HFF-Myc (cell line): ENCODE measurements around the gene TREX2.

ENCODE experiments used
- DNase-seq: peaks from one replicate; pipeline ENCODE4 v3.0.0-alpha.2; 2011; ENCODE audit warnings: low read depth; ENCODE audit errors: extremely low read depth
- H3K4me3 ChIP-seq: replicated peaks from 2 replicates; pipeline ENCODE4 v1.5.1; 2011; ENCODE audit warnings: low read depth, mild to moderate bottlenecking, control low read depth, low read length
- CTCF ChIP-seq: IDR thresholded peaks from 2 replicates; pipeline ENCODE4 v1.5.1; 2012; ENCODE audit warnings: mild to moderate bottlenecking, low read depth, low read length, control low read depth; ENCODE audit errors: missing control alignments

The TREX2 gene

GRCh38 chrX:153440556-153441135, 5.2 kb downstream of the TREX2 start:
- TF ChIP-seq CTCF, result no peak
- DNase-seq, result no peak
- H3K4me3 ChIP-seq, result no peak overlapping the region

GRCh38 chrX:153439977-153440376, 5.9 kb downstream of the TREX2 start:
- TF ChIP-seq CTCF, result no peak
- H3K4me3 ChIP-seq, result no peak overlapping the region
- DNase-seq, result no peak

GRCh38 chrX:153438532-153438931, 7.3 kb downstream of the TREX2 start:
- DNase-seq, result peak; percentile 4
- no peak overlapping the region for H3K4me3 ChIP-seq
- peak; percentile 24 for TF ChIP-seq CTCF

GRCh38 chrX:153435845-153436244, 10.0 kb downstream of the TREX2 start:
- DNase-seq, result no peak
- no peak for TF ChIP-seq CTCF
- H3K4me3 ChIP-seq, result no peak overlapping the region

- DNase-seq, result no peak
- no peak overlapping the region for H3K4me3 ChIP-seq
- no peak for TF ChIP-seq CTCF
Observed at GRCh38 chrX:153434801-153435200, 11.1 kb downstream of the TREX2 start.

GRCh38 chrX:153433781-153434285, 12.0 kb downstream of the TREX2 start:
- DNase-seq, result no peak
- TF ChIP-seq CTCF, result no peak
- no peak overlapping the region for H3K4me3 ChIP-seq

GRCh38 chrX:153433161-153433680, 12.6 kb downstream of the TREX2 start:
- H3K4me3 ChIP-seq, result no peak overlapping the region
- DNase-seq, result no peak
- TF ChIP-seq CTCF, result no peak
